Measurements from ENCODE around the gene PPP1R16B.

The PPP1R16B gene

DNA sequence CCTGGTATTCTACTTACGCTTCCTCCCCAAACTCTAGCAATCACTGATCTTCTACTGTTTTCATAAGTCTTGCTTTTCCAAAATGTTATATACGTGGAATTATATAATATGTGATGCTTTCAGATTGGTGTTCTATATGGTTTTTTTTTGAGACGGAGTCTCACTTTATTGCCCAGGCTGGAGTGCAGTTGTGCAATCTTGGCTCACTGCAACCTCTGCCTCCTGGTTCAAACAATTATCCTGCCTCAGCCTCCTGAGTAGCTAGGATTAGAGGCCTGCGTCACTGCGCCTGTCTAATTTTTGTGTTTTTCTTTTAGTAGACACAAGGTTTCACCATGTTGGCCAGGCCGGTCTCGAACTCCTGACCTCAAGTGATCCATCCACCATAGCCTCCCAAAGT is 109.9 kb downstream of the PPP1R16B start:
- H3K9me3 ChIP-seq: no peaks in the 10 kb centered on the region
- no peak overlapping the region for H3K4me2 ChIP-seq
- peaks cover 36% of the 10 kb centered on the region for H3K36me3 ChIP-seq
- no peaks in the 10 kb centered on the region for H4K20me1 ChIP-seq
- no peak overlapping the region for H3K4me3 ChIP-seq
- no peak overlapping the region for H3K27ac ChIP-seq
- H3K4me1 ChIP-seq: no peaks in the 10 kb centered on the region
- no peaks in the 10 kb centered on the region for H3K27me3 ChIP-seq
- TF ChIP-seq Cebpa-rat (IDR thresholded peaks at IDR 0.05): no peak
- no peak overlapping the region for H3K9ac ChIP-seq

GRCh38 chr20:38917657-38918056 is 112.2 kb downstream of the PPP1R16B start:
- Histone ChIP-seq H3K36me3 (peaks cover 37% of the 10 kb centered on the region), H3K27ac (no peak overlapping the region), H3K27me3 (no peaks in the 10 kb centered on the region), H3K9me3 (no peaks in the 10 kb centered on the region), H3K4me2 (no peak overlapping the region), H4K20me1 (no peaks in the 10 kb centered on the region), H3K4me3 (no peak overlapping the region), H3K4me1 (no peaks in the 10 kb centered on the region), H3K9ac (no peak overlapping the region)
- TF ChIP-seq Cebpa-rat (IDR thresholded peaks at IDR 0.05): no peak

DNA sequence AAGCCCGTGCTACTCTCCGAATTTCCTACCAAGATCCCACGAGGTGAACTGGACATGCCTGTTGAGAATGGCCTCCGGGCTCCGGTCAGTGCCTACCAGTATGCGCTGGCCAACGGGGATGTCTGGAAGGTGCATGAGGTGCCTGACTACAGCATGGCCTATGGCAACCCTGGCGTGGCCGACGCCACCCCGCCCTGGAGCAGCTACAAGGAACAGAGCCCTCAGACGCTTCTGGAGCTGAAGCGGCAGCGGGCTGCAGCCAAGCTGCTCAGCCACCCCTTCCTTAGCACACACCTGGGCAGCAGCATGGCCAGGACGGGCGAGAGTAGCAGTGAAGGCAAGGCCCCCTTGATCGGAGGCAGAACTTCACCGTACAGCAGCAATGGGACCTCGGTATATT is 112.7 kb downstream of the PPP1R16B start:
- TF ChIP-seq Cebpa-rat (IDR thresholded peaks at IDR 0.05): no peak
- Histone ChIP-seq H4K20me1 (no peaks in the 10 kb centered on the region), H3K9me3 (no peaks in the 10 kb centered on the region), H3K27me3 (no peaks in the 10 kb centered on the region), H3K36me3 (peaks cover 37% of the 10 kb centered on the region), H3K4me1 (no peaks in the 10 kb centered on the region), H3K4me3 (no peak overlapping the region), H3K27ac (no peak overlapping the region), H3K9ac (no peak overlapping the region), H3K4me2 (no peak overlapping the region)

- H4K20me1 ChIP-seq: no peaks in the 10 kb centered on the region
- TF ChIP-seq Cebpa-rat (IDR thresholded peaks at IDR 0.05): no peak
- H3K27me3 ChIP-seq: no peaks in the 10 kb centered on the region
- peaks cover 31% of the 10 kb centered on the region for H3K36me3 ChIP-seq
- H3K4me3 ChIP-seq: no peak overlapping the region
- H3K4me1 ChIP-seq: no peaks in the 10 kb centered on the region
- no peak overlapping the region for H3K9ac ChIP-seq
- no peaks in the 10 kb centered on the region for H3K9me3 ChIP-seq
- H3K4me2 ChIP-seq: no peak overlapping the region
- no peak overlapping the region for H3K27ac ChIP-seq
Measured at GRCh38 chr20:38919683-38920082, 114.2 kb downstream of the PPP1R16B start.

GRCh38 chr20:38920411-38920810 is 114.9 kb downstream of the PPP1R16B start:
- H3K4me3 ChIP-seq: no peak overlapping the region

DNA sequence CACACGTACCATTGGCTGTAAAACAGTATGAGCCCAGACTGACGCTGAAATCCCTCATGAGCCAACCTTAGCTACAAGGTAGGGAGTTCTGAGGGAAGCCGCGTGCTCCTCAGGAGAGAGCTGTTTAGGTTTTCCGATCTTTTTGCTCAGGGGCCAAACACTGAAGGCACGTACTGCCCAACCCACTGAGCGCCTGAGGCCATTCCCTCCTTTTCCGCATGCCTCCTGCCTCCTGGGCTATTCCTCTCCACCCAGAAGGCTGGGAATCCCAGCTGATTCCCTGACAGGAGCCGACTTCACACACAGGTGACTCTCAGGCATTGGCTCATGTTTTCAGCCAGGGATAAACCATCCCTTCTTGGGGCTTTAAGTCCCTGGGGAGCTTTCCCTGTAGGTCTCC is 115.4 kb downstream of the PPP1R16B start:
- Histone ChIP-seq H3K4me2 (no peak overlapping the region), H3K27ac (no peak overlapping the region), H4K20me1 (no peaks in the 10 kb centered on the region), H3K36me3 (peaks cover 26% of the 10 kb centered on the region), H3K9me3 (no peaks in the 10 kb centered on the region), H3K4me1 (no peaks in the 10 kb centered on the region), H3K27me3 (no peaks in the 10 kb centered on the region), H3K9ac (no peak overlapping the region), H3K4me3 (no peak overlapping the region)
- TF ChIP-seq Cebpa-rat (IDR thresholded peaks at IDR 0.05): no peak

More at GRCh38 chr20:38920411-38920810, 114.9 kb downstream of the PPP1R16B start:
- H3K9me3 ChIP-seq: no peaks in the 10 kb centered on the region
- H4K20me1 ChIP-seq: no peaks in the 10 kb centered on the region
- peaks cover 29% of the 10 kb centered on the region for H3K36me3 ChIP-seq
- TF ChIP-seq Cebpa-rat (IDR thresholded peaks at IDR 0.05): no peak
- H3K4me1 ChIP-seq: no peaks in the 10 kb centered on the region
- no peaks in the 10 kb centered on the region for H3K27me3 ChIP-seq
- no peak overlapping the region for H3K27ac ChIP-seq
- H3K9ac ChIP-seq: no peak overlapping the region
- no peak overlapping the region for H3K4me2 ChIP-seq

- Histone ChIP-seq H3K4me3 (no peak overlapping the region), H3K4me1 (peaks cover 27% of the 10 kb centered on the region), H3K27ac (no peak overlapping the region), H4K20me1 (peaks cover 24% of the 10 kb centered on the region), H3K9me3 (no peaks in the 10 kb centered on the region), H3K9ac (no peak overlapping the region), H3K27me3 (no peaks in the 10 kb centered on the region), H3K4me2 (no peak overlapping the region), H3K36me3 (peaks cover 11% of the 10 kb centered on the region)
- TF ChIP-seq Cebpa-rat (IDR thresholded peaks at IDR 0.05): no peak
Measured at GRCh38 chr20:38924718-38925117, 119.2 kb downstream of the PPP1R16B start.

DNA sequence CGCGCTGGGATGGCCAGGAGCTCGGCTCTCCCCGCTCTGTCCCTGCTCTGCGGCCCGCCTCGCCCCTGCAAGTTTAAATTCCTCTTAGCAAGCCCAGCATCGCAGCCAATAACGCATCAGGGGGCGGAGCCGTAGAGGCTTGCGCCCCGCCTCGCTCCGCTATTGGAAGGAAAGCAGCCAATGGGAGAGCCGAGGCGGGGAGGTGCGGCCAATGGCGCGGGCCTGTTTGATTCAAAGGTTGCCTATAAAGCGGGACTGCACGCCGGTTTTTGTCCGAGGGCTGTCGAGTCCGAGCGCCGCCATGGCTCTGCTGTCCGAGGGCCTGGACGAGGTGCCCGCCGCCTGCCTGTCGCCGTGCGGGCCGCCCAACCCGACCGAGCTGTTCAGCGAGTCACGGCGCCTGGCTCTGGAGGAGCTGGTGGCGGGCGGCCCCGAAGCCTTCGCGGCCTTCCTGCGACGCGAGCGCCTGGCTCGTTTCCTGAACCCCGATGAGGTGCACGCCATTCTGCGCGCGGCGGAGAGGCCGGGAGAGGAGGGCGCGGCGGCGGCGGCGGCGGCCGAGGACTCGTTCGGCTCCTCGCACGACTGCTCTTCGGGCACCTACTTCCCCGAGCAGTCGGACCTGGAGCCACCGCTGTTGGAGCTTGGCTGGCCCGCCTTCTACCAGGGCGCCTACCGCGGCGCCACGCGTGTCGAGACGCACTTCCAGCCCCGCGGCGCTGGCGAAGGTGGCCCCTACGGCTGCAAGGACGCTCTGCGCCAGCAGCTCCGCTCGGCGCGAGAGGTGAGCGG is 120.8 kb downstream of the PPP1R16B start, which contains the start of gene FAM83D:
TSS of gene FAM83D (plus strand) at position 276 of the 792 bp plus-strand sequence. CDS start at position 302, 26 bp downstream.
- Histone ChIP-seq H4K20me1 (peaks cover 40% of the 10 kb centered on the region), H3K9me3 (no peaks in the 10 kb centered on the region), H3K36me3 (peaks cover 17% of the 10 kb centered on the region), H3K9ac (peak within 1 kb of the TSS; percentile 95), H3K4me1 (peaks cover 39% of the 10 kb centered on the region), H3K27ac (peak within 1 kb of the TSS; percentile 93), H3K4me2 (peak within 1 kb of the TSS; percentile 86), H3K4me3 (peak within 1 kb of the TSS; percentile 92), H3K27me3 (no peaks in the 10 kb centered on the region)
- TF ChIP-seq Cebpa-rat (IDR thresholded peaks at IDR 0.05): no peak

DNA sequence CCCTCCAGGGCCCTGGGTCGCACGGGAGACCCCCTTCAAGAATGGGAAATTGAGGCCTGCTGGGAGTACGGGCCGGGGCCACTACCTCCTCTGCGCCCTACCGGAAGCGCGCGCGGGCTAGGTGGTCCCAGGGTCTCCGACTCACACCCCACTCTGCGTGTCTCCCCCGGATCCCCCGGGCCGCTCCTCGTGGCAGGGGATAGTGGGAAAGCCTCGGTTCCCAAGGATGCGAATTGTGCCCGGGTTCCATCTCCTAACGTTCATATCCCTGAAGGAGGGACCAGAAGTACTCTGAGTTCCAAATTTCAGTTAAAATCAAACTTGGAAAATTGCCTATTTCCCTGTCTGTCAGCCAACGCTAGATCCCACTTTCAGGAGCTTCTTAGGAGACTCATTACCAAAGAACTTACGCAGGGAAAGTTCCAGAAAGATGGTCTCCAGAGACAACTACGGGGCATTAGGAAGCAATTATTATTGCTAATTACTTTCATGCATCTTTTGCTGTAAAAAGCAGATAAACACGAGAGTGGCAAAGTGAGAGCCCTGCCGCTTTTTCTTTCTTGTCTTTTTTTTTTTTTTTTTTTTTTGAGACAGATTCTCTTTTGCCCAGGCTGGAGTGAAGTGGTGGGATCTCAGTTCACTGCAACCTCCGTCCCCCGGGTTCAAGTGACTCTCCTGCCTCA is 121.6 kb downstream of the PPP1R16B start:
- Histone ChIP-seq H3K9ac (peak overlapping the region; percentile 95), H3K4me1 (peaks cover 46% of the 10 kb centered on the region), H3K27me3 (no peaks in the 10 kb centered on the region), H4K20me1 (peaks cover 47% of the 10 kb centered on the region), H3K9me3 (no peaks in the 10 kb centered on the region), H3K27ac (peak overlapping the region; percentile 93), H3K4me2 (peak overlapping the region; percentile 86), H3K36me3 (peaks cover 25% of the 10 kb centered on the region), H3K4me3 (peak overlapping the region; percentile 92)
- TF ChIP-seq Cebpa-rat (IDR thresholded peaks at IDR 0.05): no peak
